Measurements from ENCODE around the gene EFNA3. TPM values are rescaled to one million over a fixed set of nuclear protein-coding genes. Genes with fewer than 3 reads are reported as not detected.

The EFNA3 gene
- total RNA-seq, 1 donor from 2014 or later, result 1.0 TPM

GRCh38 chr1:155091071-155092051, 12.7 kb downstream of the EFNA3 start:
- TF ChIP-seq CTCF (IDR thresholded peaks at IDR 0.05), result peak; percentile 99
- intact Hi-C loops (cut with DNase I), result loop anchor here (5.0 kb wide), 2 partner anchors 36 to 76 kb away; partner anchors contain the start of gene EFNA1
- Histone ChIP-seq H3K4me3 (no peak overlapping the region), H3K9me3 (no peaks in the 10 kb centered on the region), H3K27ac (no peak overlapping the region), H3K4me1 (peaks cover 12% of the 10 kb centered on the region), H3K36me3 (no peaks in the 10 kb centered on the region), H3K27me3 (no peaks in the 10 kb centered on the region)
- peak; percentile 89 for DNase-seq
- peak; percentile 84 for ATAC-seq

GRCh38 chr1:155092131-155092530, 13.5 kb downstream of the EFNA3 start:
- Histone ChIP-seq H3K27ac (no peak overlapping the region), H3K4me1 (peaks cover 12% of the 10 kb centered on the region), H3K4me3 (no peak overlapping the region), H3K9me3 (no peaks in the 10 kb centered on the region), H3K27me3 (no peaks in the 10 kb centered on the region), H3K36me3 (no peaks in the 10 kb centered on the region)
- DNase-seq (no peak), ATAC-seq (no peak)
- intact Hi-C loops (cut with DNase I), result loop anchor here (5.0 kb wide), 2 partner anchors 35 to 75 kb away; partner anchors contain the start of gene EFNA1
- no peak for TF ChIP-seq CTCF (IDR thresholded peaks at IDR 0.05)

GRCh38 chr1:155092641-155093040, 14.0 kb downstream of the EFNA3 start:
- TF ChIP-seq CTCF (IDR thresholded peaks at IDR 0.05), result no peak
- H3K4me1 ChIP-seq, result peaks cover 12% of the 10 kb centered on the region

GRCh38 chr1:155093911-155094621, 15.4 kb downstream of the EFNA3 start:
- intact Hi-C loops (cut with DNase I), result loop anchor here (5.0 kb wide), 2 partner anchors 33 to 73 kb away; partner anchors contain the start of gene EFNA1
- peak overlapping the region; percentile 49 for H3K27ac ChIP-seq
- no peak for DNase-seq

More at GRCh38 chr1:155092641-155093040, 14.0 kb downstream of the EFNA3 start:
- Histone ChIP-seq H3K36me3 (no peaks in the 10 kb centered on the region), H3K9me3 (no peaks in the 10 kb centered on the region), H3K27me3 (no peaks in the 10 kb centered on the region), H3K4me3 (no peak overlapping the region), H3K27ac (no peak overlapping the region)
- intact Hi-C loops (cut with DNase I), result loop anchor here (5.0 kb wide), 2 partner anchors 35 to 75 kb away; partner anchors contain the start of gene EFNA1
- DNase-seq (no peak), ATAC-seq (no peak)

More at GRCh38 chr1:155093911-155094621, 15.4 kb downstream of the EFNA3 start:
- Histone ChIP-seq H3K27me3 (no peaks in the 10 kb centered on the region), H3K4me1 (peaks cover 12% of the 10 kb centered on the region), H3K36me3 (no peaks in the 10 kb centered on the region), H3K9me3 (no peaks in the 10 kb centered on the region), H3K4me3 (no peak overlapping the region)
- TF ChIP-seq CTCF (IDR thresholded peaks at IDR 0.05), result peak; percentile 42
- ATAC-seq, result peak; percentile 75

All from upper lobe of right lung (tissue), 1 donor.